CD14-positive monocyte (primary cell): ENCODE data around the gene GNG8. TPM values are rescaled to one million over a fixed set of nuclear protein-coding genes. Genes with fewer than 3 reads are reported as not detected.

ENCODE experiments used
- DNase-seq, 3 donors: peaks; one replicate each; pipeline ENCODE4 v3.0.0-alpha.2; 2011 to 2022
- H2AFZ ChIP-seq: 2 replicates; pipeline ENCODE4 v1.6.0; 2012; ENCODE audit warnings: mild to moderate bottlenecking, low read depth, low read length, inconsistent platforms; ENCODE audit not compliant: insufficient read depth, poor library complexity, severe bottlenecking
- H3K27ac ChIP-seq, 2 donors: 1 replicate in 1 of 2; 2 replicates in 1 of 2; pipeline ENCODE4 v1.5.1; 2012 to 2013; ENCODE audit warnings: low read length in 2 of 2, control low read depth in 1 of 2, inconsistent platforms in 1 of 2, low read depth in 1 of 2, mild to moderate bottlenecking in 1 of 2
- H3K27me3 ChIP-seq, 2 donors: one replicate each; pipeline versions ENCODE4 v1.6.0 to v1.6.1; 2011 to 2013; ENCODE audit warnings: low read length in 2 of 2; ENCODE audit not compliant: control insufficient read depth in 2 of 2, insufficient read depth in 2 of 2
- H3K36me3 ChIP-seq, 2 donors: replicated peaks in 1 of 2; 1 replicate in 1 of 2; 2 replicates in 1 of 2; pipeline versions ENCODE4 v1.5.1 to v1.6.1; 2012 to 2013; ENCODE audit warnings: low read length in 2 of 2, control low read depth in 1 of 2, inconsistent platforms in 1 of 2, mild to moderate bottlenecking in 1 of 2; ENCODE audit not compliant: insufficient read depth in 2 of 2, control insufficient read depth in 1 of 2
- H3K4me1 ChIP-seq, 2 donors: 1 replicate in 1 of 2; 2 replicates in 1 of 2; pipeline versions ENCODE4 v1.5.1 to v1.6.1; 2012 to 2013; ENCODE audit warnings: low read length in 2 of 2, control low read depth in 1 of 2, inconsistent platforms in 1 of 2, mild to moderate bottlenecking in 1 of 2, moderate library complexity in 1 of 2; ENCODE audit not compliant: insufficient read depth in 2 of 2, control insufficient read depth in 1 of 2
- H3K4me2 ChIP-seq: replicated peaks from 2 replicates; pipeline ENCODE3; 2012; ENCODE audit warnings: low read length, moderate library complexity, mild to moderate bottlenecking; ENCODE audit not compliant: poor library complexity, severe bottlenecking; ENCODE audit errors: extremely low read depth
- H3K4me3 ChIP-seq, 3 experiments: fragments of 200-600 bp in 1 of 3; sonication (generic) in 1 of 3; replicated peaks in 1 of 3; 1 replicate in 2 of 3; 2 replicates in 1 of 3; pipeline ENCODE4 v1.5.1; 2011 to 2013; ENCODE audit warnings: low read length in 3 of 3, mild to moderate bottlenecking in 3 of 3, control low read depth in 2 of 3, low read depth in 2 of 3, inconsistent platforms in 1 of 3, moderate library complexity in 1 of 3
- H3K79me2 ChIP-seq: 2 replicates; pipeline ENCODE4 v1.6.0; 2012; ENCODE audit warnings: mild to moderate bottlenecking, control low read depth, inconsistent platforms, low read length, moderate library complexity; ENCODE audit not compliant: insufficient read depth
- H3K9ac ChIP-seq: 2 replicates; pipeline ENCODE4 v1.6.0; 2017; ENCODE audit warnings: low read length, mild to moderate bottlenecking; ENCODE audit not compliant: insufficient read depth, poor library complexity, severe bottlenecking
- H3K9me3 ChIP-seq, 2 donors: replicated peaks in 1 of 2; 1 replicate in 1 of 2; 2 replicates in 1 of 2; pipeline versions ENCODE4 v1.5.1 to v1.6.1; 2012 to 2013; ENCODE audit warnings: low read length in 2 of 2, control low read depth in 1 of 2; ENCODE audit not compliant: control insufficient read depth in 1 of 2, insufficient read depth in 1 of 2
- H4K20me1 ChIP-seq: 2 replicates; pipeline ENCODE4 v1.6.0; 2012; ENCODE audit warnings: mild to moderate bottlenecking, low read length, control low read depth, moderate library complexity; ENCODE audit not compliant: insufficient read depth
- H3K27ac Mint-ChIP-seq, 7 donors: one replicate each; pipeline ENCODE4 v1.8.0; 2020; ENCODE audit warnings: mild to moderate bottlenecking in 7 of 7, mixed read lengths in 7 of 7, moderate library complexity in 6 of 7, inconsistent platforms in 2 of 7
- H3K27me3 Mint-ChIP-seq, 3 donors: one replicate each; pipeline ENCODE4 v1.8.0; 2021 to 2022; ENCODE audit warnings: low read depth in 3 of 3, mild to moderate bottlenecking in 3 of 3, mixed read lengths in 3 of 3, moderate library complexity in 3 of 3, inconsistent platforms in 1 of 3
- H3K36me3 Mint-ChIP-seq, 2 donors: one replicate each; pipeline ENCODE4 v1.8.0; 2020; ENCODE audit warnings: mixed read lengths in 2 of 2, inconsistent platforms in 1 of 2, mild to moderate bottlenecking in 1 of 2
- H3K4me1 Mint-ChIP-seq: one replicate; pipeline ENCODE4 v1.8.0; 2020; ENCODE audit warnings: mild to moderate bottlenecking, mixed read lengths
- H3K4me3 Mint-ChIP-seq, 2 donors: one replicate each; pipeline ENCODE4 v1.8.0; 2020; ENCODE audit warnings: mild to moderate bottlenecking in 2 of 2, mixed read lengths in 2 of 2, moderate library complexity in 1 of 2
- H3K9me3 Mint-ChIP-seq, 7 donors: one replicate each; pipeline ENCODE4 v1.8.0; 2020 to 2022; ENCODE audit warnings: mixed read lengths in 7 of 7, mild to moderate bottlenecking in 6 of 7, moderate library complexity in 6 of 7, inconsistent platforms in 2 of 7
- CTCF ChIP-seq: fragments of 200-600 bp; IDR thresholded peaks from one replicate; pipeline ENCODE4 v1.8.0; 2022; ENCODE audit warnings: antibody characterized with exemption, mild to moderate bottlenecking
- WGBS: methylation state at CpG from one replicate; pipeline ENCODE4 v1.1.5; 2013; ENCODE audit warnings: missing lambda C conversion rate; ENCODE audit not compliant: insufficient coverage; 5-methylcytosine and 5-hydroxymethylcytosine counted together
- intact Hi-C, 2 donors: fragments of 100-400 bp; cut with micrococcal nuclease; formaldehyde crosslinking; loops; one replicate each; pipeline versions ENCODE4 v1.15.0 to v1.15.1; 2023
- polyA plus RNA-seq, 3 donors: library from polyadenylated mRNA; depleted of rRNA in 1 of 3; unstranded in 2 of 3; stranded (reverse) in 1 of 3; fragments of 300-500 nt in 2 of 3; fragments of >200 nt in 1 of 3; fragmentation: Illumina TruSeq in 2 of 3; gene quantifications; 1 replicate in 2 of 3; 2 replicates in 1 of 3; pipeline ENCODE4 v1.2.3, GENCODE V29; 2012 to 2021

Gene GNG8
- polyA plus RNA-seq, 3 donors = not detected

- H3K9me3 Mint-ChIP-seq = peaks cover 4 to 14% (median 11%) of the 10 kb centered on the region in 7 donors
These were observed 32.8 kb downstream of the GNG8 start for GRCh38 chr19:46603195-46603637.

More at GRCh38 chr19:46603195-46603637, 32.8 kb downstream of the GNG8 start:
- Mint-ChIP-seq H3K4me3 (peak overlapping the region; percentile 23 to 95), H3K36me3 (peaks cover 37 to 42% of the 10 kb centered on the region in 2 donors), H3K27me3 (peaks cover 5 to 8% (median 8%) of the 10 kb centered on the region in 3 donors), H3K27ac (peak overlapping the region in 6 of 7 donors; percentile 12 to 100 (median 67)), H3K4me1 (peaks cover 39% of the 10 kb centered on the region)
- Histone ChIP-seq H3K9ac (peak overlapping the region; percentile 98), H3K79me2 (peaks cover 52% of the 10 kb centered on the region), H3K9me3 (peaks cover 4 to 6% of the 10 kb centered on the region in 2 donors), H3K4me3 (peak overlapping the region in 1 of 3 experiments; percentile 99), H3K27ac (peak overlapping the region in 1 of 2 donors; percentile 8), H4K20me1 (peaks cover 64% of the 10 kb centered on the region), H3K36me3 (peaks cover 29 to 34% of the 10 kb centered on the region in 2 donors), H3K27me3 (no peaks in the 10 kb centered on the region), H3K4me1 (peaks cover 30 to 36% of the 10 kb centered on the region in 2 donors), H2AFZ (no peak overlapping the region), H3K4me2 (peak overlapping the region; percentile 85)
- intact Hi-C loops = loop anchor here in 1 of 2 donors (10.0 kb wide), 1 partner anchor 48 kb away; no protein-coding TSS in a partner anchor
- DNase-seq = no peak
- WGBS = 29% methylated on average over 1 of the region's 2 CpGs
- TF ChIP-seq CTCF = no peak
